Stomach smooth muscle (tissue), 2 donors: ENCODE measurements around the gene NME7.
A peak's percentile ranks its signal among the peaks of the same experiment; 100 is the strongest.
"Not testable (repeated sequence)": the region's sequence is repeated elsewhere in the genome, so short reads cannot be mapped to it uniquely, and the experiment has no call there.

Experiments
- H3K27ac ChIP-seq: one replicate; pipeline ENCODE4 v1.7.0; 2013; ENCODE audit warnings: mild to moderate bottlenecking, low read length, inconsistent platforms
- H3K27me3 ChIP-seq, 2 donors: one replicate each; pipeline ENCODE4 v1.7.0; 2013; ENCODE audit warnings: low read length in 2 of 2; ENCODE audit not compliant: insufficient read depth in 2 of 2, control insufficient read depth in 1 of 2
- H3K36me3 ChIP-seq, 2 donors: one replicate each; pipeline ENCODE4 v1.7.0; 2013; ENCODE audit warnings: low read length in 2 of 2; ENCODE audit not compliant: control insufficient read depth in 2 of 2, insufficient read depth in 2 of 2
- H3K4me1 ChIP-seq: one replicate; pipeline ENCODE4 v1.7.0; 2013; ENCODE audit warnings: low read length; ENCODE audit not compliant: control insufficient read depth, insufficient read depth
- H3K4me3 ChIP-seq, 2 donors: one replicate each; pipeline ENCODE4 v1.7.0; 2013; ENCODE audit warnings: low read length in 2 of 2
- H3K9ac ChIP-seq, 2 donors: one replicate each; pipeline ENCODE4 v1.7.0; 2013; ENCODE audit warnings: low read length in 2 of 2, mild to moderate bottlenecking in 1 of 2
- H3K9me3 ChIP-seq, 2 donors: one replicate each; pipeline ENCODE4 v1.7.0; 2013; ENCODE audit warnings: low read length in 2 of 2; ENCODE audit not compliant: control insufficient read depth in 2 of 2
- donor health status: healthy.
- donor health status: Pancreatic carcinoma.

NME7 gene

GRCh38 chr1:169196581-169196980, 171.0 kb downstream of the NME7 start:
- H3K9me3 ChIP-seq, result no peaks in the 10 kb centered on the region
- H3K9ac ChIP-seq, result no peak overlapping the region
- H3K27me3 ChIP-seq, result no peaks in the 10 kb centered on the region
- no peak overlapping the region for H3K4me3 ChIP-seq
- no peak overlapping the region for H3K27ac ChIP-seq
- no peaks in the 10 kb centered on the region for H3K4me1 ChIP-seq
- no peaks in the 10 kb centered on the region for H3K36me3 ChIP-seq

DNA sequence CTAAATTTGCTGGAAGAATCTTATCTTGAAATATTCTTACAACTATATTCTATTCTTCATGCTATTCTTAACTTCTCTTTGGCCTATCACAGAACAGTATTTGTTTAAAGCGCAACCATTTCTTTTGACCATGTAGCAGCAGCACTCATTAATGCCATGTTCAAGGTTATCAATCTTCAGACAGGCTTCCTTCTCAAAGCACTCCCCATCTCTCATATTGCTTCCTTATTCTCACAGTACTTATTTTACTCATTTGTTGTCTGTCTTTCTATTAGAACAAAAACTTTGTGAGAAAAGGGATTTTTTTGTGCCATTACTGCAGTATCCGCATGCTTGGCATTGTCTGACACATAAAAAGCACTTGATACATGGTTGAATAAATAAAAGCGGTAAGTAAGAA, 171.4 kb downstream of the NME7 start:
- Histone ChIP-seq H3K4me1 (no peaks in the 10 kb centered on the region), H3K27ac (no peak overlapping the region), H3K27me3 (no peaks in the 10 kb centered on the region), H3K36me3 (no peaks in the 10 kb centered on the region), H3K9ac (no peak overlapping the region), H3K4me3 (no peak overlapping the region), H3K9me3 (no peaks in the 10 kb centered on the region)

GRCh38 chr1:169193191-169193850, 174.3 kb downstream of the NME7 start:
- Histone ChIP-seq H3K36me3 (no peaks in the 10 kb centered on the region), H3K9ac (no peak overlapping the region), H3K4me1 (no peaks in the 10 kb centered on the region), H3K9me3 (no peaks in the 10 kb centered on the region), H3K4me3 (no peak overlapping the region), H3K27ac (no peak overlapping the region), H3K27me3 (no peaks in the 10 kb centered on the region)

DNA sequence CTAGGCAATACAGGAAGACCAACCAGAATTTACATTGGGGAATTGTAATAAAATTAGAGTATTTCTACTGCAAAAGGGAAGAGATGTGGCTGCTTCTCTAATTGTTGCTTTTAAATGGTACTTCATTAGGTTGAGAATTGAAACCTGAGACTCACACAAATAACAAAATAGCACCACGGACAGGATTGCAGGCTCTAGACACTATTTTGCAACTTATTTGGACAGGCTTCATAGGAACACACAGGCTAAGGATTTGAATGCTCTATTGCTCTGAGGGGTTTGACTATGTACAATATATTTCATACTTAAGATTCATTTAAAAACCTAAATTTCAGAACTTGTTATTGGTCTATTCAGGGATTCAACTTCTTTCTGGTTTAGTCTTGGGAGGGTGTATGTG, 181.5 kb downstream of the NME7 start:
- H3K27ac ChIP-seq, result no peak overlapping the region
- H3K36me3 ChIP-seq, result no peaks in the 10 kb centered on the region
- H3K4me3 ChIP-seq, result no peak overlapping the region
- no peaks in the 10 kb centered on the region for H3K9me3 ChIP-seq
- no peak overlapping the region for H3K9ac ChIP-seq
- H3K4me1 ChIP-seq, result no peaks in the 10 kb centered on the region
- no peaks in the 10 kb centered on the region for H3K27me3 ChIP-seq

GRCh38 chr1:169184812-169185211, 182.8 kb downstream of the NME7 start:
- Histone ChIP-seq H3K9me3 (no peaks in the 10 kb centered on the region), H3K4me1 (no peaks in the 10 kb centered on the region), H3K27me3 (no peaks in the 10 kb centered on the region), H3K36me3 (no peaks in the 10 kb centered on the region), H3K9ac (no peak overlapping the region), H3K4me3 (no peak overlapping the region), H3K27ac (no peak overlapping the region)

- H3K4me3 ChIP-seq, result no peak overlapping the region
- no peaks in the 10 kb centered on the region for H3K27me3 ChIP-seq
These were observed 187.4 kb downstream of the NME7 start for GRCh38 chr1:169180174-169180573.

GRCh38 chr1:169179431-169179830, 188.2 kb downstream of the NME7 start:
- not testable (repeated sequence) for H3K9ac ChIP-seq, H3K27me3 ChIP-seq, H3K9me3 ChIP-seq, H3K4me3 ChIP-seq, H3K27ac ChIP-seq, H3K4me1 ChIP-seq, H3K36me3 ChIP-seq

More at GRCh38 chr1:169180174-169180573, 187.4 kb downstream of the NME7 start:
- Histone ChIP-seq H3K36me3 (no peaks in the 10 kb centered on the region), H3K9me3 (peaks cover 0 to 3% of the 10 kb centered on the region in 2 donors), H3K27ac (no peak overlapping the region), H3K9ac (no peak overlapping the region), H3K4me1 (no peaks in the 10 kb centered on the region)

GRCh38 chr1:169175461-169175860, 192.1 kb downstream of the NME7 start:
- peaks cover 0 to 3% of the 10 kb centered on the region in 2 donors for H3K9me3 ChIP-seq
- H3K27ac ChIP-seq, result no peak overlapping the region
- H3K4me1 ChIP-seq, result no peaks in the 10 kb centered on the region
- H3K36me3 ChIP-seq, result no peaks in the 10 kb centered on the region
- no peak overlapping the region for H3K9ac ChIP-seq
- no peak overlapping the region for H3K4me3 ChIP-seq
- H3K27me3 ChIP-seq, result no peaks in the 10 kb centered on the region

GRCh38 chr1:169163059-169163458, 204.5 kb downstream of the NME7 start:
- Histone ChIP-seq H3K9ac (no peak overlapping the region), H3K27ac (no peak overlapping the region), H3K4me3 (no peak overlapping the region), H3K4me1 (peaks cover 3% of the 10 kb centered on the region), H3K36me3 (no peaks in the 10 kb centered on the region), H3K9me3 (no peaks in the 10 kb centered on the region), H3K27me3 (no peaks in the 10 kb centered on the region)

GRCh38 chr1:169161496-169162194, 206.0 kb downstream of the NME7 start:
- no peak overlapping the region for H3K4me3 ChIP-seq
- no peaks in the 10 kb centered on the region for H3K27me3 ChIP-seq
- H3K27ac ChIP-seq, result no peak overlapping the region
- no peaks in the 10 kb centered on the region for H3K36me3 ChIP-seq
- H3K9ac ChIP-seq, result no peak overlapping the region
- peaks cover 3% of the 10 kb centered on the region for H3K4me1 ChIP-seq
- H3K9me3 ChIP-seq, result no peaks in the 10 kb centered on the region

GRCh38 chr1:169160845-169161495, 206.6 kb downstream of the NME7 start:
- Histone ChIP-seq H3K4me3 (no peak overlapping the region), H3K36me3 (no peaks in the 10 kb centered on the region), H3K9ac (no peak overlapping the region), H3K27ac (peak overlapping the region; percentile 18), H3K4me1 (peaks cover 3% of the 10 kb centered on the region), H3K9me3 (no peaks in the 10 kb centered on the region), H3K27me3 (no peaks in the 10 kb centered on the region)
